K562 (cell line): ENCODE results near the gene PPIL4. TPM values are rescaled to one million over a fixed set of nuclear protein-coding genes. Genes with fewer than 3 reads are reported as not detected.

Experiments
- ATAC-seq: fragments of 200-7000 bp; cut with Tn5 transposase; 3 replicates; pipeline ENCODE4 v1.9.1; 2020; ENCODE audit warnings: moderate library complexity
- BruUV-seq: library from RNA; stranded (reverse); fragments of 400-500 nt; replicated peaks from 2 replicates; lab custom pipeline; 2021; lab: Mats Ljungman, UMichigan
- CTCF ChIA-PET: fragments of 300-600 bp; formaldehyde crosslinking; extraction: SDS; loops from one replicate; lab custom pipeline; 2021; ENCODE audit warnings: low intra/inter-chr PET ratio; lab: Yijun Ruan, JAX
- POLR2A ChIA-PET: fragments of 300-600, 350-650 bp; sonication (Branson Sonifier 250); formaldehyde crosslinking; extraction: SDS; loops from one replicate; lab custom pipeline; 2021; ENCODE audit warnings: antibody characterized with exemption, inconsistent platforms; lab: Yijun Ruan, JAX
- DNase-seq, 4 experiments: peaks; one replicate each; pipeline versions ENCODE4 v3.0.0 to v3.0.0-alpha.2; 2011 to 2018; ENCODE audit warnings: low spot score in 3 of 4, mixed read lengths in 3 of 4; ENCODE audit errors: extremely low read depth in 1 of 4
- FAIRE-seq: peaks from 2 replicates; lab custom pipeline; 2011; peaks lifted over from hg19 to GRCh38; lab: Jason Lieb, UNC
- H2AFZ ChIP-seq: 2 replicates; pipeline ENCODE4 v1.6.0; 2011; ENCODE audit warnings: low read depth, low read length, control low read depth, inconsistent platforms
- H3K27ac ChIP-seq: fragments of 200-600 bp; 3 replicates; pipeline ENCODE4 v1.8.0; 2011; ENCODE audit warnings: low read depth, mild to moderate bottlenecking, control low read depth, inconsistent platforms, low read length, moderate library complexity, mixed read lengths; ENCODE audit errors: extremely low read depth
- H3K27me3 ChIP-seq, 2 experiments: fragments of 300-600 bp in 1 of 2; 2 replicates in 1 of 2; 3 replicates in 1 of 2; pipeline versions ENCODE4 v1.6.0 to v1.8.0; 2011; ENCODE audit warnings: inconsistent platforms in 2 of 2, low read length in 2 of 2, mild to moderate bottlenecking in 1 of 2, mixed read lengths in 1 of 2, moderate library complexity in 1 of 2; ENCODE audit not compliant: control insufficient read depth in 2 of 2, insufficient read depth in 2 of 2
- H3K36me3 ChIP-seq: fragments of 300-600 bp; 3 replicates; pipeline ENCODE4 v1.8.0; 2011; ENCODE audit warnings: mild to moderate bottlenecking, low read length, inconsistent platforms; ENCODE audit not compliant: control insufficient read depth, insufficient read depth
- H3K4me1 ChIP-seq, 2 experiments: fragments of 200-600 bp in 1 of 2; replicated peaks in 1 of 2; 2 replicates in 1 of 2; 3 replicates in 1 of 2; pipeline versions ENCODE4 v1.5.1 to v1.8.0; 2011; ENCODE audit warnings: inconsistent platforms in 2 of 2, low read length in 2 of 2, mild to moderate bottlenecking in 1 of 2, mixed read lengths in 1 of 2, moderate library complexity in 1 of 2; ENCODE audit not compliant: control insufficient read depth in 2 of 2, insufficient read depth in 2 of 2
- H3K4me2 ChIP-seq: 2 replicates; pipeline ENCODE4 v1.6.1; 2011; ENCODE audit warnings: low read length, control low read depth, inconsistent platforms, mixed read lengths; ENCODE audit not compliant: insufficient read depth
- H3K4me3 ChIP-seq: fragments of 200-600 bp; sonication (generic), shearing (Covaris generic); 2 replicates; pipeline ENCODE4 v1.5.1; 2016; ENCODE audit warnings: control low read depth, inconsistent platforms
- H3K79me2 ChIP-seq: fragments of 200-600 bp; 3 replicates; pipeline ENCODE4 v1.8.0; 2011; ENCODE audit warnings: low read length, inconsistent platforms; ENCODE audit not compliant: control insufficient read depth, insufficient read depth
- H3K9ac ChIP-seq, 2 experiments: 2 replicates each; pipeline versions ENCODE4 v1.6.0 to v1.6.1; 2011; ENCODE audit warnings: low read depth in 2 of 2, low read length in 2 of 2, control low read depth in 1 of 2, inconsistent platforms in 1 of 2, mild to moderate bottlenecking in 1 of 2, mixed read lengths in 1 of 2; ENCODE audit not compliant: insufficient read depth in 1 of 2
- H3K9me1 ChIP-seq: one replicate; pipeline ENCODE4 v1.6.0; 2011; ENCODE audit warnings: inconsistent platforms, mild to moderate bottlenecking, low read length, moderate library complexity; ENCODE audit not compliant: control insufficient read depth, insufficient read depth
- H3K9me3 ChIP-seq: replicated peaks from 2 replicates; pipeline ENCODE4 v1.5.1; 2011; ENCODE audit warnings: low read depth, low read length, inconsistent platforms; ENCODE audit not compliant: control insufficient read depth, insufficient read depth
- H4K20me1 ChIP-seq: replicated peaks from 2 replicates; pipeline ENCODE4 v1.6.1; 2011; ENCODE audit warnings: low read length, inconsistent platforms, mixed read lengths; ENCODE audit not compliant: control insufficient read depth, insufficient read depth
- HEY1 ChIP-seq: fragments of 250-450 bp; sonication (Bioruptor Pico); IDR thresholded peaks from 2 replicates; pipeline ENCODE4 v1.5.0; 2020; ENCODE audit warnings: mild to moderate bottlenecking, moderate library complexity, borderline replicate concordance
- HMG20A ChIP-seq: fragments of 450-650 bp; formaldehyde crosslinking; conservative IDR thresholded peaks from 2 replicates; pipeline ENCODE4 v1.4.0; 2020; ENCODE audit warnings: mild to moderate bottlenecking, mixed read lengths
- MEIS2 ChIP-seq: fragments of 450-650 bp; IDR thresholded peaks from 2 replicates; pipeline ENCODE4 v1.6.1; 2014; ENCODE audit warnings: mild to moderate bottlenecking; ENCODE audit not compliant: partially characterized antibody
- PHF8 ChIP-seq: fragments of 200-600 bp; sonication (generic); IDR thresholded peaks from 2 replicates; pipeline ENCODE4 v1.6.1; 2012; ENCODE audit warnings: mixed run types, mild to moderate bottlenecking, inconsistent platforms, low read length, moderate library complexity, borderline replicate concordance
- PRPF4 ChIP-seq: fragments of 200-400 bp; formaldehyde crosslinking; IDR thresholded peaks from one replicate; pipeline ENCODE4 v1.6.1; 2017; ENCODE audit warnings: low read length, low read depth, mild to moderate bottlenecking; ENCODE audit not compliant: insufficient read depth, poor library complexity, severe bottlenecking
- RHOXF2B ChIP-seq: fragments of 250-450 bp; sonication (Bioruptor Pico); conservative IDR thresholded peaks from 2 replicates; pipeline ENCODE4 v1.5.1; 2021
- SP1 ChIP-seq: sonication (generic); formaldehyde crosslinking; IDR thresholded peaks from 2 replicates; pipeline ENCODE4 v1.8.1; 2022; ENCODE audit warnings: mild to moderate bottlenecking, missing genetic modification reagents
- WGBS: fragments of 100-300 bp; shearing (Covaris generic); methylation state at CpG from one replicate; pipeline ENCODE4 v1.1.6; 2016; ENCODE audit warnings: low coverage, mixed read lengths; ENCODE audit not compliant: insufficient coverage; ENCODE audit errors: missing lambda C conversion rate; 5-methylcytosine and 5-hydroxymethylcytosine counted together
- in situ Hi-C: fragments of 300-500 bp; cut with MboI; formaldehyde crosslinking; loops from 4 replicates; pipeline ENCODE4 v1.15.0; 2018; ENCODE audit warnings: inconsistent platforms, mixed read lengths
- intact Hi-C: fragments of 100-400 bp; cut with micrococcal nuclease; formaldehyde crosslinking; loops from 2 replicates; pipeline ENCODE4 v1.14.2; 2022
- polyA plus RNA-seq, 8 experiments: library from polyadenylated mRNA; depleted of rRNA in 4 of 8; stranded (reverse) in 5 of 8; unstranded in 3 of 8; fragments of >200 nt; fragmentation: Nextera tagmentation in 2 of 8; fragmentation: Illumina TruSeq in 1 of 8; extraction: Ambion mirVana in 2 of 8; extraction: Trizol in 1 of 8; gene quantifications; 2 replicates each; pipeline versions ENCODE4 v1.2.1 to v1.2.3, GENCODE V29; 2011 to 2014; ENCODE audit warnings: inconsistent platforms in 1 of 8, missing spikeins in 1 of 8
- total RNA-seq, 7 experiments: library from RNA; depleted of rRNA in 6 of 7; stranded (reverse); fragments of >200 nt in 6 of 7; fragmentation: Illumina TruSeq in 2 of 7; extraction: Trizol in 2 of 7; gene quantifications; 2 replicates each; pipeline versions ENCODE4 v1.2.1 to v1.2.3, GENCODE V29; 2011 to 2021; ENCODE audit warnings: low replicate concordance in 1 of 7
- TF ChIP-seq, protein P1 (sequence below): sonication (generic); formaldehyde crosslinking; IDR thresholded peaks from 2 replicates; pipeline ENCODE4 v1.8.0; 2022; ENCODE audit warnings: mild to moderate bottlenecking, missing genetic modification reagents
- TF ChIP-seq, protein P2 (sequence below): sonication (generic); formaldehyde crosslinking; IDR thresholded peaks from 2 replicates; pipeline ENCODE4 v1.8.1; 2023; ENCODE audit warnings: missing genetic modification reagents, mild to moderate bottlenecking, borderline replicate concordance
- TF ChIP-seq, protein P3 (sequence below): fragments of 450-650 bp; IDR thresholded peaks from 2 replicates; pipeline ENCODE4 v1.6.1; 2014; ENCODE audit warnings: low read depth, mild to moderate bottlenecking, moderate library complexity, borderline replicate concordance

Gene PPIL4
- total and polyA plus RNA-seq, 9 of the 15 experiments (the other 6 are each of a cell fraction or from before 2014, with no cell fraction given): 14.5 to 55.2 (median 45.9) TPM

GRCh38 chr6:149470948-149471347 lies 74.9 kb downstream of the PPIL4 start:
- Histone ChIP-seq H3K79me2 (no peaks in the 10 kb centered on the region), H3K4me1 (peaks cover 0 to 7% of the 10 kb centered on the region in 2 experiments; a peak in 1 of 5 replicates), H3K27me3 (peaks cover 56 to 87% of the 10 kb centered on the region in 2 experiments), H3K9me1 (no peaks in the 10 kb centered on the region), H3K4me2 (no peak overlapping the region), H3K27ac (no peak overlapping the region), H3K9ac (no peak overlapping the region), H4K20me1 (peaks cover 3% of the 10 kb centered on the region; the same call in 1 of the 2 replicates), H3K4me3 (no peak overlapping the region), H3K36me3 (no peaks in the 10 kb centered on the region), H3K9me3 (no peaks in the 10 kb centered on the region), H2AFZ (no peak overlapping the region)
- ATAC-seq (no peak), DNase-seq (no peak), FAIRE-seq (no peak)
- BruUV-seq: no TSS peak
- ChIA-PET CTCF (no interaction called here), POLR2A (no interaction called here)
- in situ Hi-C loops (no loop called here), intact Hi-C loops (no loop called here)
- whole genome bisulfite sequencing: 0% methylated on average over 2 of the region's 2 CpGs
- TF ChIP-seq PHF8 (no peak), HEY1 (CRISPR knock-in tag) (no peak), HMG20A (CRISPR knock-in tag) (no peak), SP1 (no peak), PRPF4 (no peak), MEIS2 (no peak), RHOXF2B (CRISPR knock-in tag) (no peak)
- TF ChIP-seq, protein P1, sequence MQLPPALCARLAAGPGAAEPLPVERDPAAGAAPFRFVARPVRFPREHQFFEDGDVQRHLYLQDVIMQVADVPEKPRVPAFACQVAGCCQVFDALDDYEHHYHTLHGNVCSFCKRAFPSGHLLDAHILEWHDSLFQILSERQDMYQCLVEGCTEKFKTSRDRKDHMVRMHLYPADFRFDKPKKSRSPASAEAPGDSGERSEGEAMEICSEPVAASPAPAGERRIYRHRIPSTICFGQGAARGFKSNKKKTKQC: no peak
- TF ChIP-seq, protein P2, sequence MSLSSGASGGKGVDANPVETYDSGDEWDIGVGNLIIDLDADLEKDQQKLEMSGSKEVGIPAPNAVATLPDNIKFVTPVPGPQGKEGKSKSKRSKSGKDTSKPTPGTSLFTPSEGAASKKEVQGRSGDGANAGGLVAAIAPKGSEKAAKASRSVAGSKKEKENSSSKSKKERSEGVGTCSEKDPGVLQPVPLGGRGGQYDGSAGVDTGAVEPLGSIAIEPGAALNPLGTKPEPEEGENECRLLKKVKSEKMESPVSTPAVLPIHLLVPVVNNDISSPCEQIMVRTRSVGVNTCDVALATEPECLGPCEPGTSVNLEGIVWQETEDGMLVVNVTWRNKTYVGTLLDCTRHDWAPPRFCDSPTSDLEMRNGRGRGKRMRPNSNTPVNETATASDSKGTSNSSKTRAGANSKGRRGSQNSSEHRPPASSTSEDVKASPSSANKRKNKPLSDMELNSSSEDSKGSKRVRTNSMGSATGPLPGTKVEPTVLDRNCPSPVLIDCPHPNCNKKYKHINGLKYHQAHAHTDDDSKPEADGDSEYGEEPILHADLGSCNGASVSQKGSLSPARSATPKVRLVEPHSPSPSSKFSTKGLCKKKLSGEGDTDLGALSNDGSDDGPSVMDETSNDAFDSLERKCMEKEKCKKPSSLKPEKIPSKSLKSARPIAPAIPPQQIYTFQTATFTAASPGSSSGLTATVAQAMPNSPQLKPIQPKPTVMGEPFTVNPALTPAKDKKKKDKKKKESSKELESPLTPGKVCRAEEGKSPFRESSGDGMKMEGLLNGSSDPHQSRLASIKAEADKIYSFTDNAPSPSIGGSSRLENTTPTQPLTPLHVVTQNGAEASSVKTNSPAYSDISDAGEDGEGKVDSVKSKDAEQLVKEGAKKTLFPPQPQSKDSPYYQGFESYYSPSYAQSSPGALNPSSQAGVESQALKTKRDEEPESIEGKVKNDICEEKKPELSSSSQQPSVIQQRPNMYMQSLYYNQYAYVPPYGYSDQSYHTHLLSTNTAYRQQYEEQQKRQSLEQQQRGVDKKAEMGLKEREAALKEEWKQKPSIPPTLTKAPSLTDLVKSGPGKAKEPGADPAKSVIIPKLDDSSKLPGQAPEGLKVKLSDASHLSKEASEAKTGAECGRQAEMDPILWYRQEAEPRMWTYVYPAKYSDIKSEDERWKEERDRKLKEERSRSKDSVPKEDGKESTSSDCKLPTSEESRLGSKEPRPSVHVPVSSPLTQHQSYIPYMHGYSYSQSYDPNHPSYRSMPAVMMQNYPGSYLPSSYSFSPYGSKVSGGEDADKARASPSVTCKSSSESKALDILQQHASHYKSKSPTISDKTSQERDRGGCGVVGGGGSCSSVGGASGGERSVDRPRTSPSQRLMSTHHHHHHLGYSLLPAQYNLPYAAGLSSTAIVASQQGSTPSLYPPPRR (CRISPR knock-in tag): no peak
- TF ChIP-seq, protein P3, sequence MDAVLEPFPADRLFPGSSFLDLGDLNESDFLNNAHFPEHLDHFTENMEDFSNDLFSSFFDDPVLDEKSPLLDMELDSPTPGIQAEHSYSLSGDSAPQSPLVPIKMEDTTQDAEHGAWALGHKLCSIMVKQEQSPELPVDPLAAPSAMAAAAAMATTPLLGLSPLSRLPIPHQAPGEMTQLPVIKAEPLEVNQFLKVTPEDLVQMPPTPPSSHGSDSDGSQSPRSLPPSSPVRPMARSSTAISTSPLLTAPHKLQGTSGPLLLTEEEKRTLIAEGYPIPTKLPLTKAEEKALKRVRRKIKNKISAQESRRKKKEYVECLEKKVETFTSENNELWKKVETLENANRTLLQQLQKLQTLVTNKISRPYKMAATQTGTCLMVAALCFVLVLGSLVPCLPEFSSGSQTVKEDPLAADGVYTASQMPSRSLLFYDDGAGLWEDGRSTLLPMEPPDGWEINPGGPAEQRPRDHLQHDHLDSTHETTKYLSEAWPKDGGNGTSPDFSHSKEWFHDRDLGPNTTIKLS: no peak
